GM23338 (cell line): ENCODE results near the gene ARPC1A.

Experiments used
- NANOG ChIP-seq: IDR thresholded peaks from 2 replicates; pipeline ENCODE4 v1.6.1; 2016; ENCODE audit warnings: antibody characterized with exemption, borderline replicate concordance
- REST ChIP-seq: IDR thresholded peaks from one replicate; pipeline ENCODE4 v1.6.1; 2018; ENCODE audit warnings: antibody characterized with exemption; ENCODE audit not compliant: unreplicated experiment
- TF ChIP-seq, protein P1 (sequence below), 2 experiments: fragments of 200-600 bp in 1 of 2; sonication (generic) in 1 of 2; conservative IDR thresholded peaks; 2 replicates each; pipeline versions ENCODE4 v1.5.1 to v1.6.1; 2016 to 2017; ENCODE audit warnings: antibody characterized with exemption in 2 of 2, low read depth in 2 of 2, mild to moderate bottlenecking in 2 of 2, moderate library complexity in 1 of 2

DNA sequence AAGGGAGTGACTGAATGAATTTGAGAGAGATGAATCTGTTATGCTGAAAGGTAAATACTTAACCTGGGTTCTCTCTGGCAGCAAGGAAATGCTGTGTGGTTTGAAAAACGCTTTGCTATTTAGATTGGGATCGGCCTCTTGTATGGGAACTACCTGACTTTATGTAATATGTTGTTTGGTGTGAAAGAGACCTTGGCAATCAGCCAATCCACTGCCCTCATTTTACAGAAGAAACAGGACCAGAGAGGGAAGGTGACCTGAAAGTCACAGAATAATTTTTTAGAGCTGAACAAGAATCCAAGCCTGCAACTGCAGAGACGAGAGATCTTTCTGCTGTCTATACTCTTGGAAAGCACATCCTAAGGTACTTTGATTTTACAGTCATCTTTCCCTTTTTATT, 84.1 kb downstream of the ARPC1A start:
- TF ChIP-seq, protein P1, sequence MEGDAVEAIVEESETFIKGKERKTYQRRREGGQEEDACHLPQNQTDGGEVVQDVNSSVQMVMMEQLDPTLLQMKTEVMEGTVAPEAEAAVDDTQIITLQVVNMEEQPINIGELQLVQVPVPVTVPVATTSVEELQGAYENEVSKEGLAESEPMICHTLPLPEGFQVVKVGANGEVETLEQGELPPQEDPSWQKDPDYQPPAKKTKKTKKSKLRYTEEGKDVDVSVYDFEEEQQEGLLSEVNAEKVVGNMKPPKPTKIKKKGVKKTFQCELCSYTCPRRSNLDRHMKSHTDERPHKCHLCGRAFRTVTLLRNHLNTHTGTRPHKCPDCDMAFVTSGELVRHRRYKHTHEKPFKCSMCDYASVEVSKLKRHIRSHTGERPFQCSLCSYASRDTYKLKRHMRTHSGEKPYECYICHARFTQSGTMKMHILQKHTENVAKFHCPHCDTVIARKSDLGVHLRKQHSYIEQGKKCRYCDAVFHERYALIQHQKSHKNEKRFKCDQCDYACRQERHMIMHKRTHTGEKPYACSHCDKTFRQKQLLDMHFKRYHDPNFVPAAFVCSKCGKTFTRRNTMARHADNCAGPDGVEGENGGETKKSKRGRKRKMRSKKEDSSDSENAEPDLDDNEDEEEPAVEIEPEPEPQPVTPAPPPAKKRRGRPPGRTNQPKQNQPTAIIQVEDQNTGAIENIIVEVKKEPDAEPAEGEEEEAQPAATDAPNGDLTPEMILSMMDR (conservative IDR thresholded peaks at IDR 0.05; ENCODE audit: low read depth in 2 of 2): no peak
- no peak for TF ChIP-seq NANOG
- TF ChIP-seq REST: no peak
